PC-3 (cell line): ENCODE results near the gene H19. TPM values are rescaled to one million over a fixed set of nuclear protein-coding genes. Genes with fewer than 3 reads are reported as not detected.

ENCODE experiments used
- ATAC-seq: fragments of 200-7000 bp; cut with Tn5 transposase; 2 replicates; pipeline ENCODE4 v1.9.1; 2020; ENCODE audit warnings: mild to moderate bottlenecking, moderate library complexity
- BruUV-seq: library from RNA; stranded (reverse); fragments of 400-500 nt; replicated peaks from 2 replicates; lab custom pipeline; 2021; lab: Mats Ljungman, UMichigan
- CTCF ChIA-PET: fragments of 300-600 bp; sonication (Branson Sonifier 250); formaldehyde crosslinking; loops from one replicate; lab custom pipeline; 2022; ENCODE audit warnings: antibody characterized with exemption; lab: Charles Lee
- POLR2A ChIA-PET: fragments of 300-600 bp; sonication (Branson Sonifier 250); formaldehyde crosslinking; loops from one replicate; lab custom pipeline; 2022; ENCODE audit warnings: antibody characterized with exemption; ENCODE audit not compliant: unreplicated experiment; lab: Charles Lee
- DNase-seq: peaks from one replicate; pipeline ENCODE4 v3.0.0-alpha.2; 2015
- H2AFZ ChIP-seq: fragments of 300-600 bp; sonication (generic); 2 replicates; pipeline ENCODE4 v1.6.0; 2016; ENCODE audit warnings: antibody characterized with exemption, low read length
- H3F3A ChIP-seq: fragments of 300-600 bp; sonication (generic); one replicate; pipeline ENCODE4 v1.6.0; 2017; ENCODE audit warnings: antibody characterized with exemption, low read length, control low read depth, mild to moderate bottlenecking; ENCODE audit not compliant: unreplicated experiment
- H3K27ac ChIP-seq: fragments of 300-600 bp; sonication (generic); 2 replicates; pipeline ENCODE4 v1.5.1; 2016; ENCODE audit warnings: mild to moderate bottlenecking, low read length
- H3K27me3 ChIP-seq: fragments of 300-600 bp; sonication (generic); 2 replicates; pipeline ENCODE4 v1.6.1; 2016; ENCODE audit warnings: low read length, mixed read lengths
- H3K36me3 ChIP-seq: fragments of 300-600 bp; sonication (generic); 2 replicates; pipeline ENCODE4 v1.6.1; 2016; ENCODE audit warnings: low read depth, mixed run types, low read length, mixed read lengths
- H3K4me1 ChIP-seq: fragments of 300-600 bp; sonication (generic); 2 replicates; pipeline ENCODE4 v1.5.1; 2016; ENCODE audit warnings: low read length; ENCODE audit not compliant: insufficient read depth
- H3K4me2 ChIP-seq: fragments of 300-600 bp; sonication (generic); 2 replicates; pipeline ENCODE4 v1.6.0; 2016; ENCODE audit warnings: low read length
- H3K4me3 ChIP-seq: fragments of 300-600 bp; sonication (generic); 2 replicates; pipeline ENCODE4 v1.5.1; 2016; ENCODE audit warnings: mild to moderate bottlenecking, low read length, mixed read lengths
- H3K79me2 ChIP-seq: fragments of 300-600 bp; sonication (generic); 2 replicates; pipeline ENCODE4 v1.6.1; 2017; ENCODE audit warnings: low read length, mixed read lengths
- H3K9ac ChIP-seq: fragments of 300-600 bp; sonication (generic); 2 replicates; pipeline ENCODE4 v1.6.0; 2016; ENCODE audit warnings: mild to moderate bottlenecking, low read length
- H3K9me2 ChIP-seq: fragments of 300-600 bp; sonication (generic); replicated peaks from 2 replicates; pipeline ENCODE4 v1.6.1; 2016; ENCODE audit warnings: mixed run types, low read length, mixed read lengths
- H3K9me3 ChIP-seq: fragments of 300-600 bp; sonication (generic); 2 replicates; pipeline ENCODE4 v1.6.1; 2016; ENCODE audit warnings: low read length, mixed read lengths
- H4K20me1 ChIP-seq: fragments of 300-600 bp; sonication (generic); 2 replicates; pipeline ENCODE4 v1.6.1; 2016; ENCODE audit warnings: low read length, mixed read lengths
- CTCF ChIP-seq: fragments of 300-600 bp; sonication (generic); conservative IDR thresholded peaks from 2 replicates; pipeline ENCODE4 v1.5.1; 2017; ENCODE audit warnings: antibody characterized with exemption, low read depth, mild to moderate bottlenecking, low read length
- EZH2 ChIP-seq: fragments of 300-600 bp; sonication (generic); IDR thresholded peaks from one replicate; pipeline ENCODE4 v1.6.1; 2017; ENCODE audit warnings: antibody characterized with exemption, mild to moderate bottlenecking, low read length; ENCODE audit not compliant: unreplicated experiment
- EZH2phosphoT487 ChIP-seq: fragments of 300-600 bp; sonication (generic); IDR thresholded peaks from 2 replicates; pipeline ENCODE4 v1.6.1; 2018; ENCODE audit warnings: mild to moderate bottlenecking, antibody characterized with exemption, low read length, borderline replicate concordance
- intact Hi-C: fragments of 100-400 bp; cut with micrococcal nuclease; formaldehyde crosslinking; loops from 2 replicates; pipeline ENCODE4 v1.9.0; 2023
- total RNA-seq: library from RNA; depleted of rRNA; stranded (reverse); fragments of >200 nt; gene quantifications from 2 replicates; pipeline ENCODE4 v1.2.3, GENCODE V29; 2014

Gene H19
- total RNA-seq, 1 experiment from 2014 or later = not detected

DNA sequence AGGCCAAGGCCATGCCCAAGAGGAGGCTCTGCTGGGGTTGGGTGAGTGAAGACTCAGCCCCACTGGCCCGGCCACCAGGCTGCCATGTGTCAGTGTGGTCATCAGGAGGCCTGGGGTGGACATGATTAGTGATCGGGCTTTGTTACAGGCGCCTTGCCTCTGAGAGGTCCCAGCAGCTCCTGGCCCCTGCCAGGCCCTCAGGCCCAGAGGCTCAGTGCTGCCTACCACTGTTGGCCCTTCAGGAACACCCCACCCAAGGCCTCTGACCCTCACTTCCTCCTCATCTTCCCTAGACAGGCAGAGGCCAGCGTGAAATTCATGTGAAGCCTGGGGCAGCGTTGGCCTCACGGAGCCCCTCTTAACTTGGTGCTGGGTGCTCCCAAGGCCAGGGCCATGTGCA is 48.3 kb downstream of the H19 start:
- ChIA-PET CTCF (no interaction called here), POLR2A (no interaction called here)
- Histone ChIP-seq H3K27me3 (no peaks in the 10 kb centered on the region), H4K20me1 (no peaks in the 10 kb centered on the region), H3F3A (no peaks in the 10 kb centered on the region), H3K4me1 (no peaks in the 10 kb centered on the region), H3K9me2 (no peaks in the 10 kb centered on the region), H3K4me2 (no peak overlapping the region), H3K36me3 (no peaks in the 10 kb centered on the region), H3K4me3 (no peak overlapping the region), H3K9ac (no peak overlapping the region), H3K79me2 (no peaks in the 10 kb centered on the region), H3K27ac (no peak overlapping the region), H2AFZ (no peak overlapping the region), H3K9me3 (no peaks in the 10 kb centered on the region)
- BruUV-seq = no TSS peak
- ATAC-seq (no peak), DNase-seq (no peak)
- TF ChIP-seq CTCF = no peak
- no peak for TF ChIP-seq EZH2
- no peak for TF ChIP-seq EZH2phosphoT487
- intact Hi-C loops = loop anchor here (10.0 kb wide), 1 partner anchor 55 kb away; the partner anchor contains the start of gene PRR33

DNA sequence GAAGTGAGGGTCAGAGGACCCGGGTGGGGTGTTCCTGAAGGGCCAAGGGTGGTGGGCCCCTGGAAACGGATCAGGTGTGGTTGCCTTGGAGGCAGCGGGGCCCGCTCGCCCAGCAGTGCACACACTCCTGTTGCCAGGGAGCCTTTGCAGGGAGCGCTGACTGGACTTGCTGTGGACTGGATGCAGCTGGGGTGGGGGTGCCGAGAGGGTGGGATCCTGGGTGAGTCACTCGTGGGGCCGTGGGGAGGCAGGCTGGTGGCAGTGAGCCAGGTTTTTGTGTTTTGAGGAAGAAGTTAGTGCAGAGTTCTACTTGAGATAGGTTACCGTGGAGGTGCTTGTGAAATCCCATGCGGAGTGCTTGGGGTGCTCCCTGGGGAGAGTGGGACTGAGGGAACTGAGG is 49.3 kb downstream of the H19 start:
- Histone ChIP-seq H3K9me2 (no peaks in the 10 kb centered on the region), H3K27me3 (no peaks in the 10 kb centered on the region), H3K27ac (no peak overlapping the region), H4K20me1 (no peaks in the 10 kb centered on the region), H3K4me3 (no peak overlapping the region), H3K9ac (no peak overlapping the region), H3K9me3 (no peaks in the 10 kb centered on the region), H3K79me2 (no peaks in the 10 kb centered on the region), H2AFZ (no peak overlapping the region), H3K36me3 (no peaks in the 10 kb centered on the region), H3K4me1 (0 out of 2 replicates have a peak, but pooled peaks cover 4% of the 10 kb centered on the region), H3K4me2 (no peak overlapping the region), H3F3A (no peaks in the 10 kb centered on the region)
- no TSS peak for BruUV-seq
- ChIA-PET CTCF (interaction anchor here (0.6 to 0.8 kb wide), 3 partner anchors 41 to 203 kb away, joined by 3 to 6 read pairs (median 3); no protein-coding TSS in a partner anchor), POLR2A (no interaction called here)
- ATAC-seq (peak; percentile 21; the same call in 1 of the 2 replicates), DNase-seq (no peak)
- intact Hi-C loops = loop anchor here (10.0 kb wide), 1 partner anchor 54 kb away; the partner anchor contains the start of gene PRR33
- TF ChIP-seq CTCF (no peak), EZH2phosphoT487 (no peak), EZH2 (no peak)

GRCh38 chr11:1947592-1948237 is 49.9 kb downstream of the H19 start:
- no peak overlapping the region for H3K4me2 ChIP-seq
- H2AFZ ChIP-seq = no peak overlapping the region
- H3K27me3 ChIP-seq = no peaks in the 10 kb centered on the region
- no peaks in the 10 kb centered on the region for H3K9me3 ChIP-seq
- intact Hi-C loops = loop anchor here (10.0 kb wide), 1 partner anchor 53 kb away; the partner anchor contains the start of gene PRR33
- no TSS peak for BruUV-seq
- H3K79me2 ChIP-seq = no peaks in the 10 kb centered on the region
- ATAC-seq (peak; percentile 40), DNase-seq (no peak)
- H3K27ac ChIP-seq = no peak overlapping the region
- TF ChIP-seq CTCF = no peak
- TF ChIP-seq EZH2phosphoT487 = no peak
- TF ChIP-seq EZH2 = no peak
- no peaks in the 10 kb centered on the region for H3K36me3 ChIP-seq
- H3K9me2 ChIP-seq = no peaks in the 10 kb centered on the region
- CTCF ChIA-PET = interaction anchor here (0.6 to 0.8 kb wide), 2 partner anchors 41 to 66 kb away, joined by 3 to 6 read pairs; no protein-coding TSS in a partner anchor
- H3K9ac ChIP-seq = no peak overlapping the region
- POLR2A ChIA-PET = no interaction called here
- 0 out of 2 replicates have a peak, but pooled peaks cover 4% of the 10 kb centered on the region for H3K4me1 ChIP-seq
- H4K20me1 ChIP-seq = no peaks in the 10 kb centered on the region
- no peak overlapping the region for H3K4me3 ChIP-seq
- H3F3A ChIP-seq = no peaks in the 10 kb centered on the region
